K562 (cell line): ENCODE data around the gene CWF19L1. TPM values are rescaled to one million over a fixed set of nuclear protein-coding genes. Genes with fewer than 3 reads are reported as not detected.

ENCODE experiments used
- ATAC-seq: fragments of 200-7000 bp; cut with Tn5 transposase; 3 replicates; pipeline ENCODE4 v1.9.1; 2020; ENCODE audit warnings: moderate library complexity
- BruUV-seq: library from RNA; stranded (reverse); fragments of 400-500 nt; replicated peaks from 2 replicates; lab custom pipeline; 2021; lab: Mats Ljungman, UMichigan
- CTCF ChIA-PET: fragments of 300-600 bp; formaldehyde crosslinking; extraction: SDS; loops from one replicate; lab custom pipeline; 2021; ENCODE audit warnings: low intra/inter-chr PET ratio; lab: Yijun Ruan, JAX
- POLR2A ChIA-PET: fragments of 300-600, 350-650 bp; sonication (Branson Sonifier 250); formaldehyde crosslinking; extraction: SDS; loops from one replicate; lab custom pipeline; 2021; ENCODE audit warnings: antibody characterized with exemption, inconsistent platforms; lab: Yijun Ruan, JAX
- DNase-seq, 4 experiments: peaks; one replicate each; pipeline versions ENCODE4 v3.0.0 to v3.0.0-alpha.2; 2011 to 2018; ENCODE audit warnings: low spot score in 3 of 4, mixed read lengths in 3 of 4; ENCODE audit errors: extremely low read depth in 1 of 4
- FAIRE-seq: peaks from 2 replicates; lab custom pipeline; 2011; peaks lifted over from hg19 to GRCh38; lab: Jason Lieb, UNC
- H2AFZ ChIP-seq: 2 replicates; pipeline ENCODE4 v1.6.0; 2011; ENCODE audit warnings: low read depth, low read length, control low read depth, inconsistent platforms
- H3K27ac ChIP-seq: fragments of 200-600 bp; 3 replicates; pipeline ENCODE4 v1.8.0; 2011; ENCODE audit warnings: low read depth, mild to moderate bottlenecking, control low read depth, inconsistent platforms, low read length, moderate library complexity, mixed read lengths; ENCODE audit errors: extremely low read depth
- H3K27me3 ChIP-seq, 2 experiments: fragments of 300-600 bp in 1 of 2; 2 replicates in 1 of 2; 3 replicates in 1 of 2; pipeline versions ENCODE4 v1.6.0 to v1.8.0; 2011; ENCODE audit warnings: inconsistent platforms in 2 of 2, low read length in 2 of 2, mild to moderate bottlenecking in 1 of 2, mixed read lengths in 1 of 2, moderate library complexity in 1 of 2; ENCODE audit not compliant: control insufficient read depth in 2 of 2, insufficient read depth in 2 of 2
- H3K36me3 ChIP-seq: fragments of 300-600 bp; 3 replicates; pipeline ENCODE4 v1.8.0; 2011; ENCODE audit warnings: mild to moderate bottlenecking, low read length, inconsistent platforms; ENCODE audit not compliant: control insufficient read depth, insufficient read depth
- H3K4me1 ChIP-seq, 2 experiments: fragments of 200-600 bp in 1 of 2; replicated peaks in 1 of 2; 2 replicates in 1 of 2; 3 replicates in 1 of 2; pipeline versions ENCODE4 v1.5.1 to v1.8.0; 2011; ENCODE audit warnings: inconsistent platforms in 2 of 2, low read length in 2 of 2, mild to moderate bottlenecking in 1 of 2, mixed read lengths in 1 of 2, moderate library complexity in 1 of 2; ENCODE audit not compliant: control insufficient read depth in 2 of 2, insufficient read depth in 2 of 2
- H3K4me2 ChIP-seq: 2 replicates; pipeline ENCODE4 v1.6.1; 2011; ENCODE audit warnings: low read length, control low read depth, inconsistent platforms, mixed read lengths; ENCODE audit not compliant: insufficient read depth
- H3K4me3 ChIP-seq: fragments of 200-600 bp; sonication (generic), shearing (Covaris generic); 2 replicates; pipeline ENCODE4 v1.5.1; 2016; ENCODE audit warnings: control low read depth, inconsistent platforms
- H3K79me2 ChIP-seq: fragments of 200-600 bp; 3 replicates; pipeline ENCODE4 v1.8.0; 2011; ENCODE audit warnings: low read length, inconsistent platforms; ENCODE audit not compliant: control insufficient read depth, insufficient read depth
- H3K9ac ChIP-seq, 2 experiments: 2 replicates each; pipeline versions ENCODE4 v1.6.0 to v1.6.1; 2011; ENCODE audit warnings: low read depth in 2 of 2, low read length in 2 of 2, control low read depth in 1 of 2, inconsistent platforms in 1 of 2, mild to moderate bottlenecking in 1 of 2, mixed read lengths in 1 of 2; ENCODE audit not compliant: insufficient read depth in 1 of 2
- H3K9me1 ChIP-seq: one replicate; pipeline ENCODE4 v1.6.0; 2011; ENCODE audit warnings: inconsistent platforms, mild to moderate bottlenecking, low read length, moderate library complexity; ENCODE audit not compliant: control insufficient read depth, insufficient read depth
- H3K9me3 ChIP-seq: replicated peaks from 2 replicates; pipeline ENCODE4 v1.5.1; 2011; ENCODE audit warnings: low read depth, low read length, inconsistent platforms; ENCODE audit not compliant: control insufficient read depth, insufficient read depth
- H4K20me1 ChIP-seq: replicated peaks from 2 replicates; pipeline ENCODE4 v1.6.1; 2011; ENCODE audit warnings: low read length, inconsistent platforms, mixed read lengths; ENCODE audit not compliant: control insufficient read depth, insufficient read depth
- PCBP2 ChIP-seq: fragments of 200-400 bp; formaldehyde crosslinking; IDR thresholded peaks from 2 replicates; pipeline ENCODE4 v1.6.1; 2018; ENCODE audit warnings: low read length, low read depth, mild to moderate bottlenecking, moderate library complexity; ENCODE audit not compliant: poor library complexity, severe bottlenecking
- ZNF212 ChIP-seq: fragments of 450-650 bp; formaldehyde crosslinking; IDR thresholded peaks from 2 replicates; pipeline ENCODE4 v1.4.0; 2020; ENCODE audit warnings: mild to moderate bottlenecking
- WGBS: fragments of 100-300 bp; shearing (Covaris generic); methylation state at CpG from one replicate; pipeline ENCODE4 v1.1.6; 2016; ENCODE audit warnings: low coverage, mixed read lengths; ENCODE audit not compliant: insufficient coverage; ENCODE audit errors: missing lambda C conversion rate; 5-methylcytosine and 5-hydroxymethylcytosine counted together
- in situ Hi-C: fragments of 300-500 bp; cut with MboI; formaldehyde crosslinking; loops from 4 replicates; pipeline ENCODE4 v1.15.0; 2018; ENCODE audit warnings: inconsistent platforms, mixed read lengths
- intact Hi-C: fragments of 100-400 bp; cut with micrococcal nuclease; formaldehyde crosslinking; loops from 2 replicates; pipeline ENCODE4 v1.14.2; 2022
- polyA plus RNA-seq, 8 experiments: library from polyadenylated mRNA; depleted of rRNA in 4 of 8; stranded (reverse) in 5 of 8; unstranded in 3 of 8; fragments of >200 nt; fragmentation: Nextera tagmentation in 2 of 8; fragmentation: Illumina TruSeq in 1 of 8; extraction: Ambion mirVana in 2 of 8; extraction: Trizol in 1 of 8; gene quantifications; 2 replicates each; pipeline versions ENCODE4 v1.2.1 to v1.2.3, GENCODE V29; 2011 to 2014; ENCODE audit warnings: inconsistent platforms in 1 of 8, missing spikeins in 1 of 8
- total RNA-seq, 7 experiments: library from RNA; depleted of rRNA in 6 of 7; stranded (reverse); fragments of >200 nt in 6 of 7; fragmentation: Illumina TruSeq in 2 of 7; extraction: Trizol in 2 of 7; gene quantifications; 2 replicates each; pipeline versions ENCODE4 v1.2.1 to v1.2.3, GENCODE V29; 2011 to 2021; ENCODE audit warnings: low replicate concordance in 1 of 7
- TF ChIP-seq, protein P1 (sequence below): fragments of 450-650 bp; formaldehyde crosslinking; conservative IDR thresholded peaks from 2 replicates; pipeline ENCODE4 v1.4.0; 2022; ENCODE audit warnings: mild to moderate bottlenecking, missing genetic modification characterization

CWF19L1 gene
- total and polyA plus RNA-seq, 9 of the 15 experiments (the other 6 are each of a cell fraction or from before 2014, with no cell fraction given): 19.5 to 49.9 (median 30.9) TPM

- Histone ChIP-seq H3K4me2 (peak overlapping the region; percentile 11; the same call in 1 of the 2 replicates), H3K9me1 (no peaks in the 10 kb centered on the region), H3K27me3 (no peaks in the 10 kb centered on the region), H3K9ac (peak overlapping the region in 1 of 2 experiments; percentile 98; a peak in 1 of 4 replicates), H3K4me1 (peaks cover 0 to 8% of the 10 kb centered on the region in 2 experiments; a peak in 2 of 5 replicates), H2AFZ (no peak overlapping the region), H3K79me2 (peaks cover 22% of the 10 kb centered on the region), H3K36me3 (peaks cover 12% of the 10 kb centered on the region; the same call in 1 of the 3 replicates), H3K27ac (no peak overlapping the region), H3K4me3 (peak overlapping the region; percentile 89; the same call in 1 of the 2 replicates), H4K20me1 (no peaks in the 10 kb centered on the region), H3K9me3 (no peaks in the 10 kb centered on the region)
- FAIRE-seq (no peak), DNase-seq (no peak), ATAC-seq (no peak)
- no TSS peak for BruUV-seq
- ChIA-PET POLR2A (interaction anchor here (0.6 kb wide), 1 partner anchor 726 kb away, joined by 3 read pairs; no protein-coding TSS in a partner anchor), CTCF (no interaction called here)
- TF ChIP-seq, protein P1, sequence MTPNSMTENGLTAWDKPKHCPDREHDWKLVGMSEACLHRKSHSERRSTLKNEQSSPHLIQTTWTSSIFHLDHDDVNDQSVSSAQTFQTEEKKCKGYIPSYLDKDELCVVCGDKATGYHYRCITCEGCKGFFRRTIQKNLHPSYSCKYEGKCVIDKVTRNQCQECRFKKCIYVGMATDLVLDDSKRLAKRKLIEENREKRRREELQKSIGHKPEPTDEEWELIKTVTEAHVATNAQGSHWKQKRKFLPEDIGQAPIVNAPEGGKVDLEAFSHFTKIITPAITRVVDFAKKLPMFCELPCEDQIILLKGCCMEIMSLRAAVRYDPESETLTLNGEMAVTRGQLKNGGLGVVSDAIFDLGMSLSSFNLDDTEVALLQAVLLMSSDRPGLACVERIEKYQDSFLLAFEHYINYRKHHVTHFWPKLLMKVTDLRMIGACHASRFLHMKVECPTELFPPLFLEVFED: no peak
- TF ChIP-seq PCBP2 (no peak), ZNF212 (CRISPR knock-in tag) (no peak)
- intact Hi-C loops (no loop called here), in situ Hi-C loops (no loop called here)
- 93% methylated on average over 12 of the region's 15 CpGs for WGBS
These were observed 1.5 kb downstream of the CWF19L1 start for GRCh38 chr10:100265821-100266485.
